ENCODE measurements around the gene ARHGAP23.

- TF ChIP-seq CTCF (IDR thresholded peaks at IDR 0.05; ENCODE audit: borderline replicate concordance, extremely low read depth, low read length, poor library complexity, severe bottlenecking), result no peak
- TF ChIP-seq EZH2 (IDR thresholded peaks at IDR 0.05; ENCODE audit: borderline replicate concordance, low read depth, low read length, severe bottlenecking), result no peak
Measured at GRCh38 chr17:38452719-38453118, 24.5 kb downstream of the ARHGAP23 start.

Data from DND-41 (cell line).